Fibroblast of skin of back (primary cell): ENCODE measurements around the gene SMIM17.
A peak's percentile ranks its signal among the peaks of the same experiment; 100 is the strongest.
"Not testable (repeated sequence)": the region's sequence is repeated elsewhere in the genome, so short reads cannot be mapped to it uniquely, and the experiment has no call there.

Experiments
- DNase-seq: peaks from one replicate; pipeline ENCODE4 v3.0.0-alpha.2; 2013

Gene SMIM17

GRCh38 chr19:56660381-56661107, 17.6 kb downstream of the SMIM17 start:
- DNase-seq, result no peak

GRCh38 chr19:56661248-56661647, 18.3 kb downstream of the SMIM17 start:
- DNase-seq, result no peak

- DNase-seq, result no peak
These were observed 21.1 kb downstream of the SMIM17 start for GRCh38 chr19:56663931-56664500.

GRCh38 chr19:56664511-56664910, 21.6 kb downstream of the SMIM17 start:
- no peak for DNase-seq

- no peak for DNase-seq
These were observed 24.4 kb downstream of the SMIM17 start for GRCh38 chr19:56667311-56667870.

- DNase-seq, result no peak
These were observed 25.7 kb downstream of the SMIM17 start for GRCh38 chr19:56668676-56669075.

- no peak for DNase-seq
These were observed 27.5 kb downstream of the SMIM17 start for GRCh38 chr19:56670401-56670960.

GRCh38 chr19:56670961-56671612, 28.1 kb downstream of the SMIM17 start:
- DNase-seq, result no peak

GRCh38 chr19:56671613-56671994, 28.6 kb downstream of the SMIM17 start, which contains the start of gene ZNF835:
Gene ZNF835 (minus strand): TSS chr19:56671757. CDS start chr19:56665198, 6,559 bp downstream.
- DNase-seq, result peak; percentile 29

GRCh38 chr19:56672610-56673009, 29.7 kb downstream of the SMIM17 start:
- not testable (repeated sequence) for DNase-seq

GRCh38 chr19:56678205-56678604, 35.2 kb downstream of the SMIM17 start:
- DNase-seq, result no peak

- DNase-seq, result no peak
These were observed 38.7 kb downstream of the SMIM17 start for GRCh38 chr19:56681702-56682101.

GRCh38 chr19:56683116-56683515, 40.2 kb downstream of the SMIM17 start:
- DNase-seq, result no peak

GRCh38 chr19:56687031-56687430, 44.1 kb downstream of the SMIM17 start:
- no peak for DNase-seq

GRCh38 chr19:56689198-56689597, 46.2 kb downstream of the SMIM17 start:
- DNase-seq, result no peak

- no peak for DNase-seq
These were observed 47.7 kb downstream of the SMIM17 start for GRCh38 chr19:56690670-56691069.

- DNase-seq, result no peak
These were observed 49.4 kb downstream of the SMIM17 start for GRCh38 chr19:56692206-56692895.

- no peak for DNase-seq
These were observed 56.6 kb downstream of the SMIM17 start for GRCh38 chr19:56699552-56699951.

GRCh38 chr19:56701895-56702294, 58.9 kb downstream of the SMIM17 start:
- no peak for DNase-seq

- DNase-seq, result no peak
These were observed 63.0 kb downstream of the SMIM17 start for GRCh38 chr19:56705939-56706338.
